NT2/D1 (cell line): ENCODE data around the gene HBA1.

Source experiments
- SUZ12 ChIP-seq: IDR thresholded peaks from 2 replicates; pipeline ENCODE4 v1.6.1; 2011; ENCODE audit not compliant: insufficient read length, insufficient read depth; ENCODE audit errors: extremely low read depth
- YY1 ChIP-seq: IDR thresholded peaks from 2 replicates; pipeline ENCODE4 v1.6.1; 2011; ENCODE audit not compliant: insufficient read length, insufficient read depth

DNA sequence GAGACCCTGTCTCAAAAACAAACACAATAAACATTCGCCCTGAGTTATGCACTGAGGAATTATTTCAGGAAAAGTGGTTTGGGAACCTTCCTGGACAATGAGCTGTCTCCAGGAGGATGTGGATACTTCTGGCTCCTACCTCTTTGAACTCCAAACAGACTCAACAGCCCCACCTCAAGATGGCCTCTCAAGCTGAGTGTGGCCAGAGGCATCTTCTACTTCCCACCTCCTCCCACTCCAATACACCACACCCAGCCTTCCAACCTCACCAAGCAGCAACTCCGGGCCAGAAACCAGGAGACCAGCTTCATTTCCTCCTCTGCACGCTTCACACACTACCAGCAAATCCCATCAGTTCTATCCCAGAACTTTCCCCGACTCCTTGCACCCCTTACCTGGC lies 15.4 kb downstream of the HBA1 start:
- no peak for TF ChIP-seq SUZ12
- TF ChIP-seq YY1 = no peak
